8988T (cell line): ENCODE results near the gene HSD3B1.
"Not testable (repeated sequence)": the region's sequence is repeated elsewhere in the genome, so short reads cannot be mapped to it uniquely, and the experiment has no call there.

Experiments
- DNase-seq: peaks from one replicate; pipeline ENCODE4 v3.0.0; 2011

HSD3B1 gene

GRCh38 chr1:119554183-119554582 lies 47.2 kb downstream of the HSD3B1 start:
- no peak for DNase-seq

DNA sequence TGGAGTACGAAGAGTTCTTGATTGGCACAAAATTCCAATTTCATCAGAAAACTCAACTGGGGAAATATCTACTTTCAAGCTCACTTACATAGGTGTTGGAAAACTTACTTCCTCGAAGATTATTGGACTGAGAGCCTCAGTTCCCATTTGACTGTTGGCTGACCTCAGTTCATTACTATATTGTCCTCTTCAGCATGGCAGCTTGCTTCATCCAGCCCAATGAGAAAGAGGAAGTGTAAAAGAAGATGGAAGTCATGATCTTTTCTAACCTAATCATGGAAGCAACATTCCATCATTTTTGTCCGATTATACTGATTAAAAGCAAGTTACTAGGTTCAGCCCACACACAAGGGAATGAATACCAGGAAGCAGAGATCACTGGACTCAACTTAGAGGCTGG lies 49.4 kb downstream of the HSD3B1 start:
- DNase-seq: no peak

DNA sequence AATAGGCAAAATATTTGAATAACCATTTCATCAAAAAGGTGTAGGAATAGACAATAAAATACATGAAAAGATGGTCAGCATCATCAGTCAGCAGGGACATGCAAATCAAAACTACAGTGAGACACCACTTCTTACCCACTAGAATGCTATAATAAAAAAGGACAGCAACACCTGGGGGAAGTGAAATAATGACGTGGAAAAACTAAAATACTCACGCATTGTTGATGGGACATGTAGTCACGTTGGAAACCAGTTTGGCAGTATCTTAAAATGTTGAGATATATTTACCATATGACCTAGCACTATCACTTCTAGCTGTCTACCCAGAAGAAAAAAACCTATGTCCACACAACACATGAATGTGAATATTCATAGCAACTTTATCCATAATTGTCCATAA lies 53.4 kb downstream of the HSD3B1 start:
- not testable (repeated sequence) for DNase-seq

- no peak for DNase-seq
These were observed 57.5 kb downstream of the HSD3B1 start for GRCh38 chr1:119564548-119564947.
